Measurements from ENCODE around the gene ERCC3.
"Not testable (repeated sequence)": the region's sequence is repeated elsewhere in the genome, so short reads cannot be mapped to it uniquely, and the experiment has no call there.

Gene ERCC3

DNA sequence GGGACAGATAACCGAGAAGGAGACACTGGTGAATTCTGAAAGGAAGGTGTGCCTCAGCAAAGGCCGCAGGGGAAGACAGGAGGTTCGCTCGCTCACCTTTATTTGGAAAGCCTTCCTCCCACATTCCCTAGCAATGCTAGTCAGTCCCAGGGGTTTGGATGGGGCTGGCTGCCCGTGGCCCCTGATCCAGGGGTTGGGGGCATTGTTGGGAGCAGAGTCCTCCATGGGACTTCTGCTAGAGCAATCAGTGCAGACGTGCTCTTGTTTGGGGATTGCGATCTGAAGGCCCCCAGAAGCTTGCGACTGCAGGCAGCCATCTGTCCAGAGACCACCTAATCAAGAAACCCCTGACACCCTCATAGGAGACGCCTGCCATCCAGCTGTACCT lies 67.8 kb downstream of the ERCC3 start:
- ATAC-seq = no peak
- TF ChIP-seq, protein P1, sequence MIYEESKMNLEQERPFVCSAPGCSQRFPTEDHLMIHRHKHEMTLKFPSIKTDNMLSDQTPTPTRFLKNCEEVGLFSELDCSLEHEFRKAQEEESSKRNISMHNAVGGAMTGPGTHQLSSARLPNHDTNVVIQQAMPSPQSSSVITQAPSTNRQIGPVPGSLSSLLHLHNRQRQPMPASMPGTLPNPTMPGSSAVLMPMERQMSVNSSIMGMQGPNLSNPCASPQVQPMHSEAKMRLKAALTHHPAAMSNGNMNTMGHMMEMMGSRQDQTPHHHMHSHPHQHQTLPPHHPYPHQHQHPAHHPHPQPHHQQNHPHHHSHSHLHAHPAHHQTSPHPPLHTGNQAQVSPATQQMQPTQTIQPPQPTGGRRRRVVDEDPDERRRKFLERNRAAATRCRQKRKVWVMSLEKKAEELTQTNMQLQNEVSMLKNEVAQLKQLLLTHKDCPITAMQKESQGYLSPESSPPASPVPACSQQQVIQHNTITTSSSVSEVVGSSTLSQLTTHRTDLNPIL (CRISPR knock-in tag; IDR thresholded peaks at IDR 0.05; ENCODE audit: low read depth) = no peak
- TF ChIP-seq ESRRG (CRISPR knock-in tag; IDR thresholded peaks at IDR 0.05) (no peak), GLIS3 (CRISPR knock-in tag; IDR thresholded peaks at IDR 0.05) (no peak), TCF4 (CRISPR knock-in tag; IDR thresholded peaks at IDR 0.05; ENCODE audit: borderline replicate concordance) (no peak), OSR1 (CRISPR knock-in tag; IDR thresholded peaks at IDR 0.05) (no peak), ISL1 (CRISPR knock-in tag; IDR thresholded peaks at IDR 0.05) (no peak), TOX (CRISPR knock-in tag; IDR thresholded peaks at IDR 0.05; ENCODE audit: borderline replicate concordance) (no peak), ZNF565 (CRISPR knock-in tag; conservative IDR thresholded peaks at IDR 0.05; ENCODE audit: low read depth) (no peak), ZFP3 (CRISPR knock-in tag; IDR thresholded peaks at IDR 0.05) (no peak), ZFP30 (CRISPR knock-in tag; IDR thresholded peaks at IDR 0.05) (no peak), RARB (CRISPR knock-in tag; IDR thresholded peaks at IDR 0.05) (no peak)
- TF ChIP-seq, protein P2, sequence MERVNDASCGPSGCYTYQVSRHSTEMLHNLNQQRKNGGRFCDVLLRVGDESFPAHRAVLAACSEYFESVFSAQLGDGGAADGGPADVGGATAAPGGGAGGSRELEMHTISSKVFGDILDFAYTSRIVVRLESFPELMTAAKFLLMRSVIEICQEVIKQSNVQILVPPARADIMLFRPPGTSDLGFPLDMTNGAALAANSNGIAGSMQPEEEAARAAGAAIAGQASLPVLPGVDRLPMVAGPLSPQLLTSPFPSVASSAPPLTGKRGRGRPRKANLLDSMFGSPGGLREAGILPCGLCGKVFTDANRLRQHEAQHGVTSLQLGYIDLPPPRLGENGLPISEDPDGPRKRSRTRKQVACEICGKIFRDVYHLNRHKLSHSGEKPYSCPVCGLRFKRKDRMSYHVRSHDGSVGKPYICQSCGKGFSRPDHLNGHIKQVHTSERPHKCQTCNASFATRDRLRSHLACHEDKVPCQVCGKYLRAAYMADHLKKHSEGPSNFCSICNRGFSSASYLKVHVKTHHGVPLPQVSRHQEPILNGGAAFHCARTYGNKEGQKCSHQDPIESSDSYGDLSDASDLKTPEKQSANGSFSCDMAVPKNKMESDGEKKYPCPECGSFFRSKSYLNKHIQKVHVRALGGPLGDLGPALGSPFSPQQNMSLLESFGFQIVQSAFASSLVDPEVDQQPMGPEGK (CRISPR knock-in tag; IDR thresholded peaks at IDR 0.05; ENCODE audit: borderline replicate concordance) = no peak

DNA sequence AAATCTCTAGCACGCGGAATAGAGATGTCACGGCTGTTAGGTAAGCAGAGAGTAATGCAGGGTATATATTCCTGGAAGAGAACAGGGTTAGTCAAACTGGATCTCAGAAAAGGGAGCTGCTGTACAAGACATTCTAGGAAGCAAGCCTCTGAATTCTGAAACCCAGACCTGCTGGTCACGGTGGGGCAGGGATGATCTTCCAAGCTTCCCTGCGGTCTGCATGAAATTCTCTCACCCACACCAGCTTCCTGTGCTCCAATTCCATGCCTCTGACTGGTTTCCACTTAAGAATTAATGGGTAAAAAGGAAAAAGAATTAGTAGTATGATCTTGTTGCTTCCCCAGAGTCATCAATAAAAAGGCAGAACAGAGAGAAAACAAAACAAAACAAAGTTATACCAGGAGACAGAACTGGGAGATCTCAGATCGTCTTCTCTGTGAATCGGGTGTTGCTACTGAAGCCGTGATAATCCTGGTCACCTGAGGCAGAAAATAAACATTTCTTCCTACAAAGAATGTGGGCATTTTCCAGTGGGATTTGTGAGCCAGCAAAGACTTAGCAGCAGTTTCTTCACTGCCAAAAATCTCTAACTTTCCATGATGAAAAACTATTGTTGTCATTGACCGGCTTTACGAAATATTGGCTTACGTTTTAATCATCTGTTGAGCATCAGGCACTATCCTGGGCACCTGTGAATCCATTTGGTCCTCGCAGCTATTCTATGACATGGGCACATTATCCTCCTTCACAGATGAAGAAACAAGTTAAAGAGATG lies 68.6 kb downstream of the ERCC3 start:
- TF ChIP-seq BACH2 (CRISPR knock-in tag; IDR thresholded peaks at IDR 0.05; ENCODE audit: borderline replicate concordance) (no peak), OSR1 (CRISPR knock-in tag; IDR thresholded peaks at IDR 0.05) (no peak), ESRRG (CRISPR knock-in tag; IDR thresholded peaks at IDR 0.05) (no peak), CSDC2 (CRISPR knock-in tag; IDR thresholded peaks at IDR 0.05) (no peak), PPARA (CRISPR knock-in tag; IDR thresholded peaks at IDR 0.05; ENCODE audit: borderline replicate concordance) (no peak), TCF4 (CRISPR knock-in tag; IDR thresholded peaks at IDR 0.05; ENCODE audit: borderline replicate concordance) (no peak), ZFP3 (CRISPR knock-in tag; IDR thresholded peaks at IDR 0.05) (no peak), RARB (CRISPR knock-in tag; IDR thresholded peaks at IDR 0.05) (no peak), ARNTL (CRISPR knock-in tag; IDR thresholded peaks at IDR 0.05; ENCODE audit: borderline replicate concordance, low read depth) (no peak), ISL1 (CRISPR knock-in tag; IDR thresholded peaks at IDR 0.05) (no peak), ZNF70 (CRISPR knock-in tag; IDR thresholded peaks at IDR 0.05) (no peak), ZC3H10 (CRISPR knock-in tag; IDR thresholded peaks at IDR 0.05) (no peak), SNAI2 (CRISPR knock-in tag; IDR thresholded peaks at IDR 0.05) (no peak)
- ATAC-seq = no peak

DNA sequence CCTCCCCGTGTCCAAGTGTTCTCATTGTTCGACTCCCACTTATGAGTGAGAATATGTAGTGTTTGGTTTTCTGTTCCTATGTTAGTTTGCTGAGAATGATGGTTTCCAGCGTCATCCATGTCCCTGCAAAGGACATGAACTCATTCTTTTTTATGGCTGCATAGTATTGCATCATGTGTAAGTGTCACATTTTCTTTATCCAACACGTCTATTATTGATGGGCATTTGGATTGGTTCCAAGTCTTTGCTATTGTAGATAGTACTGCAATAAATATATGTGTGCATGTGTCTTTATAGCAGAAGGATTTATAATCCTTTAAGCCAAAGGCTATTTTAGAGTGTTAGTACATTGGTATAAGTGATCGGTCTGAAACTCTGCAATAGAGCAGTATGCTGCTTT lies 69.8 kb downstream of the ERCC3 start:
- not testable (repeated sequence) for ATAC-seq

DNA sequence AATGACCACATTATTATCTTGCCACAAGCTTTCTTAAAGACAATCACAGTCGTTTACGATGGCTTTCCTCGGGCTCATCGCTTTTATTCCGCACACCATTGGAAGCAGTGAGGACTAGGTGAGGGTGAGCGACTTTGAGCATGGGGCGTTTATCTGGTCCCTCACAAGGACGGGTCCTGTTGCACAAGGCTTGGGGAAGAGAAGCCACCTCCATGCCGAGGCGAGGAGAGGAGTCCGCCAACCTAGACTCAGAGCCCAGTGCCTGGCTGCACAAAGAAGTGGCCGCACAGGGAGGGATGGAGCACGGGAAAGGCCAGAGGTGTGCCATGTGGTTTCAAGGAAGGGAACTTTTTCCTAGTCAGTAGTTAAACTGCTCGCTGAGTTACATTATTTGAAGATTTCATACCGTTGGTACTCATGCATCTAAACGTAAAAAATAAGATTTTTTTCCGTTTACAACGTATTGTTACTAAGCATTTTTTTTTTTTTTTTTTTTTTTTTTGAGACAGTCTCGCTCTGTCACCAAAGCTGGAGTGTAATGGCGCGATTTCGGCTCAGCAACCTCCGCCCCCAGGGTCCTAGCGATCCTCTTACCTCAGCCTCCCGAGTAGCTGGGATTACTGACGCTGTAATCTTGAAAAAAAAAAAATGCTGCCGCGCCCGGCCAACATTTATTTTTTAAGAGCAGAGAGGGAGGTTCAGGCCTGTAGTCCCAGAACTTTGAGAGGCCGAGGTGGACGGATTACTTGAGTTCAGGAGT lies 73.0 kb downstream of the ERCC3 start:
- TF ChIP-seq PPARA (CRISPR knock-in tag; IDR thresholded peaks at IDR 0.05; ENCODE audit: borderline replicate concordance) (no peak), CSDC2 (CRISPR knock-in tag; IDR thresholded peaks at IDR 0.05) (no peak), ESRRG (CRISPR knock-in tag; IDR thresholded peaks at IDR 0.05) (no peak), ZNF8 (CRISPR knock-in tag; IDR thresholded peaks at IDR 0.05) (no peak), TOX (CRISPR knock-in tag; IDR thresholded peaks at IDR 0.05; ENCODE audit: borderline replicate concordance) (no peak), SNAI2 (CRISPR knock-in tag; IDR thresholded peaks at IDR 0.05) (no peak), ZC3H10 (CRISPR knock-in tag; IDR thresholded peaks at IDR 0.05) (no peak), ZNF565 (CRISPR knock-in tag; conservative IDR thresholded peaks at IDR 0.05; ENCODE audit: low read depth) (no peak), ARNTL (CRISPR knock-in tag; IDR thresholded peaks at IDR 0.05; ENCODE audit: borderline replicate concordance, low read depth) (no peak), BACH2 (CRISPR knock-in tag; IDR thresholded peaks at IDR 0.05; ENCODE audit: borderline replicate concordance) (no peak), ISL1 (CRISPR knock-in tag; IDR thresholded peaks at IDR 0.05) (no peak), RARB (CRISPR knock-in tag; IDR thresholded peaks at IDR 0.05) (no peak), TCF4 (CRISPR knock-in tag; IDR thresholded peaks at IDR 0.05; ENCODE audit: borderline replicate concordance) (no peak), ZNF70 (CRISPR knock-in tag; IDR thresholded peaks at IDR 0.05) (no peak), ZFP3 (CRISPR knock-in tag; IDR thresholded peaks at IDR 0.05) (no peak)
- TF ChIP-seq, protein P2 (CRISPR knock-in tag; IDR thresholded peaks at IDR 0.05; ENCODE audit: borderline replicate concordance) = no peak
- no peak for ATAC-seq
